GM19455 (cell line): ENCODE results near the gene HOXC9.
"Not testable (repeated sequence)": the region's sequence is repeated elsewhere in the genome, so short reads cannot be mapped to it uniquely, and the experiment has no call there.

Experiments
- ATAC-seq: cut with Tn5 transposase; IDR thresholded peaks from one replicate; pipeline ENCODE4 v1.9.1; 2021; ENCODE audit not compliant: unreplicated experiment

HOXC9 gene

DNA sequence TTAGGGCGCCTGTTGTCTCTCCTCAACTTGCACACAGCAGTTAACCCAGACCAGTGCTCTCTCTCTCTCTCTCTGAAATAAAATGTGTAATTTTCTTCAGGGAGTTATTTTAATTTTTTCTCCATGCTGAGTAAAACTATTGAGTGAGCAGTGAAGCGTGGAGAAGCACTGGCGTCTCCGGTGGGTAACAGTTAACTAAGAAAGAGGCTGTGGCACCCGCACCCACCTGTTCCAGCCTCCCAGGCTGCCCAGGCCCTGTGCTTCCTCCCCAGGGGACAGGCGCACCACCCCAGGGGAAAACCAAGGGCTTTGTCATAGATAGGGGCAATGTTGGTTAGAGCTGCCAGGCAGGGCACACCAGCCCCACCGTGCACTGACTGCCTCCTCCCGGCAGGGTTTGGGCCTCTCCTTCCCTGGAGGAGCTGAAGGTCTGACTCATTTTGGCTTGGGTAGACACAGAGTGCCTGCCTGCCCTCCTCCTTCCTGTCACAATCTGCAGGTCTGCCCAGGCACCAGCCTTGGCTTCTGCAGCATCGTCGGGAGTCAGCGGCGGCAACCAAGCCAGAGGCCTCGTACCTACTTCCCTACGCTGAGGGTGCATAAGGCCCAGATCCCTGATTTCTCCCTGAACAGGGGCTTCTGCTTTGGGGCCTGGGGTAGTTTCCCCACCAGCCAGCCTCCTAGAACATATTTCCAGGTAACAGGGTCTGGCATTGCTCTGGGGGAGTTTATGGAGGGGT lies 36.8 kb downstream of the HOXC9 start:
- ATAC-seq: no peak

GRCh38 chr12:54037360-54038283 lies 37.7 kb downstream of the HOXC9 start:
- no peak for ATAC-seq

DNA sequence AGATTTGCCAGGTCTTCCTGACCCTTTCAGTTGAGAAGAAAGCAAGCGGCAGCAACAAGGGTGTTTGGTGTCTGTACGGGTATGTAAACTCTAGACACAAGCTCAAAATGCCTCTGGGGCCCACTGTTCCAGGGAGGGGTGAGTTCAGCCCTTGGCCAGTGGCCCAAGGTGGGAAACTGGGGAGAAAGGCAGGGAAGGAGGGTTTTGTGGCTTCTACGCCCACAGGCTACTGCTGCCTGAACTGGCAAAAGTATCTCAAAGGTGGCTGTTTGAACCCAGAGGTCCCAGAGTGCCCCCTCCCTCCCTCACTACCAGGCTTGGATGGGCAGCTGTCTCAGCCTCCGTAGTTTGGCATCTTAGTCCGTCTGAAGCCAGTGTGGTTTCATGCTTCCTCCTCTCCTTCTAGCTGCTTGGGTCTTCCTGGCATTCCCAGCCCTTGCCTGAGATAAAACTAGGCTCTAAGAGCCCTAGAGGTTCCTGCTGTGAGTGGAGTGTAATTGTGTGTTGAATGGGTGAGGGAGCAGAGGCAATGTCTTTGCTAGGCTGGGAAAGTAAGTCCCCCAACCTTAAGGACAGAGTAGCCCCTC lies 38.4 kb downstream of the HOXC9 start:
- no peak for ATAC-seq

DNA sequence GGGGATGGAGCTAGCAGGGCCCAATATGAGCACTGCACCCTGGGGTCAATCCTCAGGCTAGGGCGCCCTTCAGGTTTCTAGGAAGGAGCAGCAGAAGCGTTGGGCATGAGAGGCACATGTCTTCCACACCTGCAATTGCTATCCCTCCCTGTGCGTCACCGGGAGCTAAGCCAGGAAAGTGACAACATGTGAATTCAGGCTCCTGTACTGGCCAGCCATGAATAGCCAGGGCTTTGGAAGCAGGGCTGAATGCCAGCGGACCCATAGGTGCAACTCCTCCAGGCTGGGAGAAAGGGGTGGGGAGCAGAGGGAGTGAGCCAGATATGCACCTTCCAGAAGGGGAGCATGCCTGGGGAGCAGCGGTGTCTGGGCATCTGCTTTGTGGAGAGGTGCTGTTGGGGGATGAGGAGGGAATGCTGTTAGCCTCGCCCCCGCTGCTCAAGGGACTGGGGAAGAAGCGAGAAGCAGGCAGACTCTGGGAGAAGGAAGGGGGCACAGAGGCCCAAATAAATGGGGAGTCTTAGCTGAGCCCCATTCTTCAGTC lies 39.0 kb downstream of the HOXC9 start:
- ATAC-seq: no peak

DNA sequence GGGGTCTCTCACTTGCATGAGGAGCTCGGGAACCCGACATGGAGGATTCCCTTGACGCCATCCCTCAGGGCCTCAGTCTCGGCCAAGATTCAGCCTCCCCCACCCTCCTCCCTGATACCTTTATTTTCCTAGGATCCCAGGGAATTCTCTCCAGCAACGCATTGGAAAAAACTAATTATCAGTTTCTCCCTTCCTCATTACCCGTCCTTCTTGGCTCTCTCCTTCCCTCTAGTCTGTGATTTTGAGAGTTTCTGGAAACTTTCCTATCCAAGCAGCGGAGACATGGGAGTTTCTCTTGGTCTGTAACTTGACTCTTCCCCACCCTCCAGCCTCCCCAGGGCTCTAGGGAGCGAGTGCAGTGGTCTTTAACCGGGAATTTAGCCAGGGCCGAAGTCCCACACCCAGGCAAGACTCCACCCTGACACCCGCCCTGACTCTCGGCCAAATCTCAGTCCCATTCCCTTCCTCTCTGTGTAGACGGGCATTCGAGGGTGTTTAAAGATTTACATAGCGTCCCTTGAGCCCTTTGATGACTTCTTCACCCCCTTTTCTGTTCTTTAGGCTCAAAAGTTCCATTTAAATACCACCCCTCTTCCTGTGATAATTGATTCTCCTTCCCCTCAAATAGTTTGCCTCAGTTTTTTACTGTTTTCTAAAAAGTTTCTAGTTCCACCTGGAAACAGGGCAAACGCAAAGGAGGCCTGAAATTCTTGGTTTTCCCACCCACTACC lies 39.6 kb downstream of the HOXC9 start:
- ATAC-seq: no peak

GRCh38 chr12:54040148-54040494 lies 40.2 kb downstream of the HOXC9 start:
- ATAC-seq: no peak

DNA sequence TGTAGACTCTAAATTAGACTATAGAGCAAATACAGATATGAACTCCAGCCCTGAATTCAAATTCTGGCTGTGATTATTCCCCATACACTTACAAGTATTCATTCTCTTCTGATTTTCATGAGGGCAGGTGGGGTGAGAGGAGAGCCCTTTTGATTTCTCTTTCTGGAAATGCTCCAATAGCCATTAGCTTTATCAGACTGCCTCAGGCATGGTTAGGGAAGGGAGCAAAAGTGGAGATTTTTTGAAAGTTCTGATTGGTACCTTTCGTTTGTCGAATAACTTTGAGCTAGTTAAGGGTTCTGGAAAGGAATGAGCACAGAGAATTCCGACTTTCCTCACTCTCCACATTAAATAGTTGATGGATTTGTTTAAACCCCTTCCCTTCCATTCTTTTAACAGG lies 40.7 kb downstream of the HOXC9 start:
- ATAC-seq: no peak

DNA sequence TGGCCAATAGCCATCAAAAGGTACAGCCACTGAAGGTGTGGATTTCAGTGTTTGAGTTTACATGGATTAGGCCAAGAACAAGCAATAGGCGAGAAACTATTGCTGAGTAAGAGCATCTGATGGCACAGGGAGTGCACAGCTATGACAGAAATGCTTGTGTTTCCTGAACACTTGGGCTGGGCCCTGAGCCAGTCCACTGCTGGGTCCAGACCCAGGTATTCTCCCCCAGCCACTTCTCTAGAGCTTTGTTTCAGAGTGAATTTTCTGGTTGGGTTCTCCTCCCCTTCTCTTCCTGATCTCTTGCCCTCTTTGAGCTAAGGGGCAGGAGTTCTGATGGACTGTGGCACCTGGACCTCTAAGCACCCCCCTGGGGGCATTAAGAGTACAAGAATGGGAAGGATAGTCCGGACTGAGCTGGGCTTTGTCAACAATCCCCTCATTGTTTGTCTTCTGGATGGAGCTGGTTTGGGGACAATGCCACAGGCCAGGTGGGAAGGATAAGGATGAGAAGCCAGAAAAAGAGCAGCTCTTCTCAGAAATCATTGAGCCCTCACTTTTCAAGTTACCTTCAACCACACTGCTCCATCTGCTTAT lies 41.2 kb downstream of the HOXC9 start:
- ATAC-seq: no peak

DNA sequence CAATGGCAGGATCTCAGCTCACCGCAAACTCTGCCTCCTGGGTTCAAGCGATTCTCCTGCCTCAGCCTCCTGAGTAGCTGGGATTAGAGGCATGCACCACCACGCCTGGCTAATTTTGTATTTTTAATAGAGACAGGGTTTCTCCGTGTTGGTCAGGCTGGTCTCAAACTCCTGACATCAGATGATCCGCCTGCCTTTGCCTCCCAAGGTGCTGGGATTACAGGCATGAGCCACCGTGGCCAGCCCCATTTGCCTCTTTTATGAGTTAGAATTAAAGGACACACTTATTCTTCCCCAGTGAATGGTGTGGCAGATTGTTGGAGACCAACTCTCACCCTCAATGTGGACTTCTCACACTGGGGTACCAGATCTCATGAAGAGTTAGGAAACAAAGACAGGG lies 42.1 kb downstream of the HOXC9 start:
- ATAC-seq: not testable (repeated sequence)

- no peak for ATAC-seq
Measured at GRCh38 chr12:54042970-54043853, 43.3 kb downstream of the HOXC9 start.

DNA sequence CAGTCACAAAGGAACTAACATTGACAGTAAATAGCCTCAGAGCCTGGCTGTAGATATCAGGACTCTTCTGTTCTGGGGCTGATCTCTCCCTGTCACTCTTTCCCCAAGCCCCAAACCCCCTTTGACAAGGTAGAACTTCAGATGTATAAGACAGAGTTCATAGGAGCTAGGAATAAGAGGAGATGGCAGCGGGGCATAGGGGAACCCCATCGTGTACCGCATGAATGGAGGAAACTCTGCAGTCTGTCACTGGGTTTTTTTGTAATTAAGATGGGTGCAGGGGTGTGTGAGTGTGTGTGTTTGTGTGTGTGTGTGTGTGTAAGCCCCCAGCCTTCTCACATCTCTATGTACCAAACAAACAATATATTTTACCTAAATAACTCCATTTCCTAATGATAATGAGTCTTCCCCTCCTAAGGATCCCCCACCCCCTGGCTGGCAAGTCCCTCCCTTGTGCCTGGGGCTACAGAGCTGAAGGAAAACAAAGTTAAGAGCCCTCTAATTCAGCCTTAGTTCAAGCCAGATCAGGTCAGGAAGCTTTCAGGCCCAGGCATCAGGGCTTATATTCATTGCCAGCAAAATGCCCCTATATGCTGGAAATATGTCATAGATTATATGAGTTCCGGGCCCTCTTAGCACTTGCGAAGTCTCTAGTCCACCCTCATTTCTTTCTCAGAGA lies 44.6 kb downstream of the HOXC9 start:
- ATAC-seq: no peak

GRCh38 chr12:54045401-54045800 lies 45.4 kb downstream of the HOXC9 start:
- ATAC-seq: no peak

DNA sequence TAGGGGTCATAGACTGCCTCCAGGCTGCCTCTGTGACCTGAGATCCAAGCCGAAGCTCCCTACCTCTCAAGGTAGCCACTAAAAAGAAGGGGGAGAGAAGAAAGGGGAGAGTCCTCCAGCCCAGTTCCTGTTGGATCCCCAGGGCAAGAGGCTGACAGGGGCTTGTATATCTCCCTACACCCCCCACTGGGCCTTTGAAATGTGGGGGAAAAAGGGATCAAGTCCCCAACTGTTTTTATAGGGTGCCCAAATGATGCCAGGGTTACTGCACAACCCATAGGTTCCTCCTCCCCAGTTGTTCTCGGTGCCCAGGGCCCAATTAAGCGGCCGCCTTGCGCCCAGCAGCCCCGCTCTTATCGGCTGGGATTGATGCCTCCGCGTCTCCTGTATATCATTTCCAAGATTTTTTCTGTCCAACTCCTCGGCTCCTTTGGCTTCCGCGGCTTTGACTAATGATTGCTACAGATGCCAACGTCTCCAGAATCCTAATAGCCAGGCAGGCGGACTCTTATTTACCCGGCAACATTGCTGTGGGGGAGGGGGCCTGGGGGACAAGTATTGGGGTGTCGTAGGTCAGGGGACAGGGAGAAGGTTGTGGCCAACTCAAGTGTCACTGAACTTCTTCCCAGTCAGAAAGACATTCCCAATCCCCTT lies 46.0 kb downstream of the HOXC9 start:
- ATAC-seq: no peak

DNA sequence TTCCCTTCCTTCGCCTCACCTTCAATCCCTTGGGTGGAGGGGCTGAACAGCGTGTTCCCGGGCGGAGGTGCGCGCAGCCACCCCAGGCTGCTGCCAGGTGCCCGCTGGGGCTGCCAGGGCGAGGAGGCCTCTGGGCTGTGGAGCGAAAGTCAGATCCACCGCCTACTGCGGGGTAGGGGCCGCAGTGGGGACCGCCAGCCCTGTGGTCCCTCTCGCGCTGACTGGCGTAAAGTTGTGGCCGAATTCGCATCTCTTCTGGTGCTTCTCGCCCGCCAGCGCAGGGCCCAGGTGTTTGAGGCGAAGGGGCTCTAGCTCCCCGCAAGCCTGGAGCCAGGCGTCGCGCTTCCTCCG lies 46.8 kb downstream of the HOXC9 start:
- no peak for ATAC-seq

DNA sequence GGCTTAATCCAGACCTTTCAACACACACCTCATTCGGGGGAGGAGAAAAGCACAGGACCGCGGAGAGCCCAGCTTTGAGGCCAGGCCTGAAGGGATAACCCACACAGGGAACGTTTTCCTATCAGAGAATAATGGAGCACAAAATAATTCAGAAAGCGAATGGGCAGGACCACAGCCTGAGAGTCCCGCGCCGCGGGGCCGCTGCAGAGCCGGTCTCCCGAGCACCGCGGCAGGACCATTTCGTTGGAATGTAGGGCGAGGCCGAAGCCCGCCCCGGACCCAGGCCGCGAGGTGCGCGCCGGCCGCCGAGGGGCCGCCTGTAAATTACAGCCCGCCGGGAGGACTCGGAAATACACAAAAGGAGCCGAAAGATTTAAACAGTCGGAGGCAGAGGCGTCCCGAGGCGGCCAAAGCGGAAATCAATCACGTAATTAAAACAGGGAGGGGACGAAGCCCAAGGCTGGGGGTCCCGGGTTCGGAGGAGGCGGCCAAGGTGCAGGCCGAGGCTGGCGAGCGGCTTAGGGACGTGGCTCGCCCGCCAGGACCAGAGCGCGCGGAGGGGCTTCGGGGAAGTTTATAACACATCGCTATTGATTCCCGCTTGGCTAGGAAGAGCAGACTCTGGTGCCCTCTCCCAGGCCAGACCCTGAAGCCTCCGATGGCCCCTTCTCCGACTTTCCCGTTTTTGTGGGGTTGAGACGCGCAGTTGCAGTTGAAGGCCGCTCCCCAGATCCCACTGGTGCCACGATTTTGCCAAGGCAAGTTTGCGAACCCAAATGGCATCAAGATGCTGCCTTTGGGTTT lies 47.4 kb downstream of the HOXC9 start:
- no peak for ATAC-seq

DNA sequence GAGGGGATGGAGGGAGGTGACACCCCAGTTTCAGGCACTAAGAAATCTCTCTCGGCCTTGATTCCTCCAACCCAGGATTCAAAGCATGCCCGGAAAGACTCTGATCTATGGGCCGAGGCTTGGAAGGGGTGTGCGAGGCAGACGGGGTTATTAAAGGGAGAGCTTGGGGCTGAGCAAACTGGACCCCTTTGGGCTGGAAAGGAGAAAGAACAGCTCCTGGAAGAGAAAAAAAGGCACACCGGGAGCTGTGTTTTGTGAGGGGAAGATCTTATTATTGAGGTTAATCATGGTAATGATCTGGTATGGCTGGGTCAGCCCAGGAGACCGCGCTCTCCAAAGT lies 48.0 kb downstream of the HOXC9 start:
- no peak for ATAC-seq

- ATAC-seq: no peak
Measured at GRCh38 chr12:54048406-54049093, 48.6 kb downstream of the HOXC9 start.
